Uterus (tissue), 2 donors: ENCODE results near the gene ARHGAP18.
"Not testable (repeated sequence)": the region's sequence is repeated elsewhere in the genome, so short reads cannot be mapped to it uniquely, and the experiment has no call there.

Source experiments
- POLR2A ChIP-seq, 2 donors: fragments of 450-650 bp; IDR thresholded peaks; one replicate each; pipeline ENCODE4 v1.6.1; 2016; ENCODE audit warnings: antibody characterized with exemption in 2 of 2, mild to moderate bottlenecking in 1 of 2, moderate library complexity in 1 of 2
- TF ChIP-seq, protein P1 (sequence below), 4 experiments: fragments of 200-600 bp in 2 of 4; fragments of 450-650 bp in 2 of 4; sonication (generic) in 2 of 4; IDR thresholded peaks; one replicate each; pipeline ENCODE4 v1.5.1; 2016 to 2019; ENCODE audit warnings: antibody characterized with exemption in 4 of 4, mild to moderate bottlenecking in 2 of 4, moderate library complexity in 1 of 4

DNA sequence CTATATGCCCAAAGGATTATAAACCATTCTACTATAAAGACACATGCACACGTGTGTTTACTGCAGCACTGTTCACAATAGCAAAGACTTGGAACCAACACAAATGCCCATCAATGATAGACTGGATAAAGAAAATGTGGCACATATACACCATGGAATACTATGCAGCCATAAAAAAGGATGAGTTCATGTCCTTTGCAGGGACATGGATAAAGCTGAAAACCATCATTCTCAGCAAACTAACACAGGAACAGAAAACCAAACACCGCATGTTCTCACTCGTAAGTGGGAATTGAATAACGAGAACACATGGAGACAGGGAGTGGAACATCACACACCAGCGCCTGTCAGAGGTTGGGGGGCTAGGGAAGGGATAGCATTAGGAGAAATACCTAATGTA lies 135.4 kb downstream of the ARHGAP18 start:
- TF ChIP-seq, protein P1, sequence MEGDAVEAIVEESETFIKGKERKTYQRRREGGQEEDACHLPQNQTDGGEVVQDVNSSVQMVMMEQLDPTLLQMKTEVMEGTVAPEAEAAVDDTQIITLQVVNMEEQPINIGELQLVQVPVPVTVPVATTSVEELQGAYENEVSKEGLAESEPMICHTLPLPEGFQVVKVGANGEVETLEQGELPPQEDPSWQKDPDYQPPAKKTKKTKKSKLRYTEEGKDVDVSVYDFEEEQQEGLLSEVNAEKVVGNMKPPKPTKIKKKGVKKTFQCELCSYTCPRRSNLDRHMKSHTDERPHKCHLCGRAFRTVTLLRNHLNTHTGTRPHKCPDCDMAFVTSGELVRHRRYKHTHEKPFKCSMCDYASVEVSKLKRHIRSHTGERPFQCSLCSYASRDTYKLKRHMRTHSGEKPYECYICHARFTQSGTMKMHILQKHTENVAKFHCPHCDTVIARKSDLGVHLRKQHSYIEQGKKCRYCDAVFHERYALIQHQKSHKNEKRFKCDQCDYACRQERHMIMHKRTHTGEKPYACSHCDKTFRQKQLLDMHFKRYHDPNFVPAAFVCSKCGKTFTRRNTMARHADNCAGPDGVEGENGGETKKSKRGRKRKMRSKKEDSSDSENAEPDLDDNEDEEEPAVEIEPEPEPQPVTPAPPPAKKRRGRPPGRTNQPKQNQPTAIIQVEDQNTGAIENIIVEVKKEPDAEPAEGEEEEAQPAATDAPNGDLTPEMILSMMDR (IDR thresholded peaks at IDR 0.05): not testable (repeated sequence)
- TF ChIP-seq POLR2A (IDR thresholded peaks at IDR 0.05): not testable (repeated sequence)
